ENCODE data around the gene INSRR.

INSRR gene

GRCh38 chr1:156885880-156886355 lies 27.0 kb upstream of the INSRR start:
- TF ChIP-seq FOXP2 (optimal IDR thresholded peaks at IDR 0.05; ENCODE audit: borderline replicate concordance, extremely low read depth, extremely low read length, insufficient read depth), result no peak
- no peak for TF ChIP-seq REST (IDR thresholded peaks at IDR 0.05; ENCODE audit: insufficient read depth in 1 of 2, low read depth in 2 of 2, low read length in 2 of 2)
- no peak for TF ChIP-seq POLR2AphosphoS5 (IDR thresholded peaks at IDR 0.05; ENCODE audit: low read depth, low read length)
- no peak for TF ChIP-seq SIN3A (IDR thresholded peaks at IDR 0.05; ENCODE audit: borderline replicate concordance, insufficient read depth, low read length)
- no peak for TF ChIP-seq TAF1 (IDR thresholded peaks at IDR 0.05; ENCODE audit: borderline replicate concordance, insufficient read depth, low read length)

GRCh38 chr1:156885314-156885713 lies 26.4 kb upstream of the INSRR start:
- TF ChIP-seq FOXP2 (optimal IDR thresholded peaks at IDR 0.05; ENCODE audit: borderline replicate concordance, extremely low read depth, extremely low read length, insufficient read depth) (no peak), SIN3A (IDR thresholded peaks at IDR 0.05; ENCODE audit: borderline replicate concordance, insufficient read depth, low read length) (no peak), POLR2AphosphoS5 (IDR thresholded peaks at IDR 0.05; ENCODE audit: low read depth, low read length) (no peak), REST (IDR thresholded peaks at IDR 0.05; ENCODE audit: insufficient read depth in 1 of 2, low read depth in 2 of 2, low read length in 2 of 2) (no peak), TAF1 (IDR thresholded peaks at IDR 0.05; ENCODE audit: borderline replicate concordance, insufficient read depth, low read length) (no peak)

DNA sequence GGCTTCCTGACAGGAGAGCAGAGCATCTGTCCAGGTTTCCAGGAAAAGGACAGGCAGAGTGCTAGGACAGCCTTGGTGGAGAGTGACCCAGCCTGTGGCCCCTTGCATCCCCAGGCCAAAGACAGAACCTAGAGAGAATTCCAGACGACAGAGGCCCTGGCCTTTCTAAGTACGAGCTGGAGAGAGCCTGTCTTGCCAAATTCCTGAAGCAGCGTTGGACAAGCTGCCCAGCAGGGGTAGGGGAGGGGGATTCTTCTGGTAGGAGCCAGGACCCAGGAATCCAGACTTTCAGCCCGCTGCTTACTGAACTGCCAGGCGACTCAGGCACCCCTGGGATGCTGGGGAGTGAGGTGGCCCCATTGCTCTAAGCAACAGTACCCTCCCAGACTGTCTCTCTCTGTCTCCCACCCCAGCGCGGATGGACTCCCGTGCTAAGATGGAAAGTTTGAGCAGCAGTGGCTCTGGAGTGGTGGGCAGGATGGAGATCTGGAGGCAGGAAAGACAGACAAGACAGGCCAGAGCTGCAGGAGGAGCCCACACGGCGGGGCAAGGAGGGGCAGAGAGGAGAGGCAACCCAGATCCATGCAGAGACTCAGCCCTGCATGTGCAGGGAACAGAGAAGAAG lies 25.8 kb upstream of the INSRR start:
- TF ChIP-seq REST (IDR thresholded peaks at IDR 0.05; ENCODE audit: insufficient read depth in 1 of 2, low read depth in 2 of 2, low read length in 2 of 2) (no peak), POLR2AphosphoS5 (IDR thresholded peaks at IDR 0.05; ENCODE audit: low read depth, low read length) (no peak), FOXP2 (optimal IDR thresholded peaks at IDR 0.05; ENCODE audit: borderline replicate concordance, extremely low read depth, extremely low read length, insufficient read depth) (no peak), SIN3A (IDR thresholded peaks at IDR 0.05; ENCODE audit: borderline replicate concordance, insufficient read depth, low read length) (no peak), TAF1 (IDR thresholded peaks at IDR 0.05; ENCODE audit: borderline replicate concordance, insufficient read depth, low read length) (no peak)

DNA sequence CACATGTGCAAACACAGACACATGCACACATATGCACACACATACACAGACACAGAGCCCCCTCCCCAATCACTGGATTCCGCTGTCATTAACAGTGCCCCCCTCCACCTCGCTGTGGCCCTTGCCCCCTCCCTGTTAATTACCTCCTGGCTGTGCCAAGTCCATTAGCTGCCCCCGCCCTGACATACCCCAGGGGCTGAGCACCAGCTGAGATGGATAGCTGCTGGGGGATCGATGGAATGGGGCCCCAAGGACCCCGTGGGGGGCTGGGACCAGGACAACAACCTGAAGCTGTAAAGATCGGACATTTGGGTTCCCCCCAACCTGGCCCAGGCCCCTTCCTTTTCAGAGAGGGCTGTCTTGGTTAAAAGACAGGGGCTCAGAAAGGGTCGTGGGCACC lies 25.0 kb upstream of the INSRR start:
- TF ChIP-seq SIN3A (IDR thresholded peaks at IDR 0.05; ENCODE audit: borderline replicate concordance, insufficient read depth, low read length) (no peak), REST (IDR thresholded peaks at IDR 0.05; ENCODE audit: insufficient read depth in 1 of 2, low read depth in 2 of 2, low read length in 2 of 2) (no peak), TAF1 (IDR thresholded peaks at IDR 0.05; ENCODE audit: borderline replicate concordance, insufficient read depth, low read length) (no peak), FOXP2 (optimal IDR thresholded peaks at IDR 0.05; ENCODE audit: borderline replicate concordance, extremely low read depth, extremely low read length, insufficient read depth) (no peak), POLR2AphosphoS5 (IDR thresholded peaks at IDR 0.05; ENCODE audit: low read depth, low read length) (no peak)

Data from PFSK-1 (cell line).